GM19438 (cell line): ENCODE data around the gene MOK.
"Not testable (repeated sequence)": the region's sequence is repeated elsewhere in the genome, so short reads cannot be mapped to it uniquely, and the experiment has no call there.

Source experiments
- ATAC-seq: cut with Tn5 transposase; IDR thresholded peaks from one replicate; pipeline ENCODE4 v1.9.1; 2021; ENCODE audit warnings: low read depth; ENCODE audit not compliant: unreplicated experiment

MOK gene

GRCh38 chr14:102249981-102250380 is 55.0 kb downstream of the MOK start:
- no peak for ATAC-seq

DNA sequence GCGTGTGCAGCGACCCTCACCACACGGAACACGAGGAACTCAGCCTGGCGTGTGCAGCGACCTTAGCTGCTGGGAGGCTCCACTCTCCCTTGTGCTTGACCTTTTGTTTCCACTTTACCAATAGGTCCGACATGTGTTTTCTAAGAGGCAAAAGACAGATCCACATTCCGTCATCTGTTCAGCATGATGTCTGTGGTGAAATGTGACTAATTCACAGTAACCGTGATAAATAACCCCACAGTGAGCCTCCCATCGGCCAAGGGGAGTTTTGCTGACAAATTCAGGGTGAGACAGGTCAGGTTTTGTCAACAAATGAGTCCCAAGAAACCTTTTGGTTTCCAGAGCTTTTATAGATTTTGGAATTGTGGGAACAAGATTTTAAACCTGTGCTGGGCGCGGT is 55.9 kb downstream of the MOK start:
- no peak for ATAC-seq

DNA sequence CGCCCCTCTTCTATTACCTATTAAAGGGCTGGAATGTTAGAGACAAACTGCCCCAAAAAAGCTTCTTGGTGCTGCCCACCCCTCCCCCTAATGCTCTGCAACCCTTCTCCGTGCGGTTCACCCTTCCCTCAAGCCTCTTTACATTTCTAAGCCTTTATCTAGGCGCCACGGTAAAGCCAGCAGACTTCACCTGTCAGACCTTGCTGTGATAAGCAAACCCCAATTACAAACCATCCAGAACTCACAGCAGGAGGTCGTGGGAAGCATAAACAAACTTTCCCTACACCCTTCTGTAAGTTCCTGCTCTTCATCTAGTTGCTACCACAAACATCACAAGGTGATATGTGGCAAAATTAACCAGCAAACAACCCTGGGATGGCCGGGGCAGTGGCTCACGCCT is 56.8 kb downstream of the MOK start:
- ATAC-seq = no peak

GRCh38 chr14:102246071-102246470 is 58.9 kb downstream of the MOK start:
- no peak for ATAC-seq

- ATAC-seq = not testable (repeated sequence)
Measured at GRCh38 chr14:102243795-102244194, 61.2 kb downstream of the MOK start.

DNA sequence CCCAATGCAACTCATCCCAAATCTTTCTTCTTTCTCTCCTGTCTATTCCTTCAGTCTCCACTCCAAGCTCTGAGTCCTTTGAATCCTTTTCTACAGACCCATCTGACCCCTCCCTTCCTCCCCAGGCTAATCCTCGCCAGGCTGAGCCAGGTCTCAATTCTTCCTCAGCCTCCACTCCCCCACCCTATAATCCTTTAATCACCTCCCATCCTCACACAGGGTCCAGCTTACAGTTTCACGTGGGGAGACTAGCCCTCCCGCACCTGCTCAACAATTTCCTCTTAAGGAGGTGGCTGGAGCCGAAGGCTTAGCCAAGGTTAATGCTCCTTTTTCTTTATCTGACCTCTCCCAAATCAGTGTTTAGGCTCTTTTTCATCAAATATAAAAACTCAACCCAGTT is 63.8 kb downstream of the MOK start:
- no peak for ATAC-seq

GRCh38 chr14:102240481-102240880 is 64.5 kb downstream of the MOK start:
- ATAC-seq = not testable (repeated sequence)

DNA sequence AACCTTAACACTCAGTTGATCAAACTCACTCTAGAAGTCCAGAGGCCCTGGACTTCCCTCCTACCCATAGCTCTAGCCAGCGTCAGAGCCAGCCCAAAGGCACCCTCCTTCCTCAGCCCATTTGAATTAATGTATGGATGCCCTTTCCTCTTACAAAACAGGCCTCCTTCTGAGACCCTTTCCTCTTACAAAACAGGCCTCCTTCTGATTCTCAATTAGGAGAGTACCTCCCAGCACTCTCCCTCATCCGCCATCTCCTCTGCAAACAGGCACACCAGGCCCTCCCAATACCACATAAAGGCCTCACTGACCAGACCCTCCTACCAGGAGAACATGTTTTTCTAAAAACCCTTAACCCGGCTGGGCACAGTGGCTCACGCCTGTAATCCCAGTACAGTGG is 65.7 kb downstream of the MOK start:
- no peak for ATAC-seq

- ATAC-seq = no peak
Measured at GRCh38 chr14:102238766-102239165, 66.2 kb downstream of the MOK start.

DNA sequence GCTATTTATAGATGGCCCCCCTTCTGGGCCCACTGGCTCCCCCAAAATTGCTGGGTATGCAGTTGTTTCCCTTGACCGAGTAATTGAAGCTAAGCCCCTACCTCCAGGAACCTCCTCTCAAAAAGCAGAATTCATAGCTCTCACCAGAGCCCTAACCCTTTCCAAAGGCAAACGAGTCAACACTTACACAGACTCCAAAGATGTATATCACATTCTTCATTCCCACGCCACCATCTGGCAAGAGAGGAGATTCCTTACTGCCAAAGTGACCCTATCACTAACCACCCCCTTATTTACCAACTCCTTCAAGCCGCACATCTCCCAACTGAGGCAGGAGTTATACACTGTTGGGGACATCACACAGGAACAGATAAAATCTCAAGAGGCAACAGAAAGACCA is 66.8 kb downstream of the MOK start:
- no peak for ATAC-seq

GRCh38 chr14:102236026-102236425 is 68.9 kb downstream of the MOK start:
- no peak for ATAC-seq

- ATAC-seq = peak; percentile 91
Measured at GRCh38 chr14:102235275-102235897, 69.6 kb downstream of the MOK start.

DNA sequence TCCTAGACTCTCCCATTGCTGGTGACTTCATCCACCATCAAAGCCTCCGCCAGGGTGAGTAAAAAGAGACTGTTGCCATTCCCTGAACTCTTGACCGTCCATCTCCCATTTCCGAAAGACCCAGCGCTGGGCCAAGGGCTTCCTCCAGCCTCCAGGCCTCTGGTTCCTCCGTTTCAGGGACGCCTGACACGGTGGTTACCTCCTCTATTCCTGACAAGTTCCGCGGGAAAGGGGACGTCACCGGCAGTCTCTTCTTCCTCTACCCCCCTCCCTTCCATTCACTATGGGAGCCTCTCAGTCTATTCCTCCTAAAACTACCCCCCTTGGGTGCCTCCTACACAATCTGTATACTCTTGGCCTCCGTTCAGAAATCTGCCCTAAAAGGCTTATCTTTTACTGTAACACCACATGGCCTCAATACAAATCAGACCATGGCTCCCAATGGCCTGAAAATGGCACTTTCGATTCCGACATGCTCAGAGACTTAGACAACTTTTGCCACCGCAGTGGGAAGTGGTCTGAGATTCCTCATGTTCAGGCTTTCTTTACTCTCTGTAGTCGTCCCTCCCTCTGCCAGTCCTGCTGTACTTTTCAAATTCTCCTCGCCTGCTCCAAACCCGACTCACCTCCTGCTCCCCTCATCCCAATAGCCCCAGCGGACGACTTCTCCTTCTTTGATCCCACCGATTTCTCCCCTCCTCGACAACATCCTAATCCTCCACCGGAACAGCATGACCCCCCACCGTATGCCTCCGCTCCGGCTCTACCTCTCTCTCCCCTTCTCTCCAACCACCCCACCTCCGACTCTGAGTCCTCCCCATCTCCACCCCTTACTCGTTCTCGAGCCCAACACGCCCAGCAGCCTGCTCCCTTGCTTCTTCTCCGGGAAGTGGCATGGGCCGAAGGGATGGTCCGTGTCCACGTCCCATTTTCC is 70.4 kb downstream of the MOK start:
- peak; percentile 30 for ATAC-seq

DNA sequence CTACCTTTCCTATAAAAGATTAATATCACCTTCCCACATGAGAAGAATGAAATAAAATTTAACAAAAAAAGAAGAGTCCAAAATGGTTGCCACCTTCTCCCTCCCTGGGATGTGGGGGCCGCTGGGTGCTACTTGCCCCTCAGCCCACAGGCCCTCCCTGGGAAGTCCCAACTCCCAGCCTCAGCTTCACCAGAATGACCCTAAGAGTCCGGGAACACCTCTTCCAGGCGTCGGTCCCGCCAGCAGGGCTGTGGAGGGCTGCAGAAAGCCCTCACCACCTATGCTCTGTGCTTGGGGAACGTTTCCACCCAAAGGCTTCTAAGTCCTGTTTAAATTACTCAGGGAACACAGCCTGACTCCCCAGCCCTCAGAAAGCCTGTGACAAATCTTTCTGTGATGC is 71.9 kb downstream of the MOK start:
- no peak for ATAC-seq

- ATAC-seq = no peak
Measured at GRCh38 chr14:102232348-102232625, 72.7 kb downstream of the MOK start.

GRCh38 chr14:102231476-102232347 is 73.3 kb downstream of the MOK start:
- no peak for ATAC-seq

DNA sequence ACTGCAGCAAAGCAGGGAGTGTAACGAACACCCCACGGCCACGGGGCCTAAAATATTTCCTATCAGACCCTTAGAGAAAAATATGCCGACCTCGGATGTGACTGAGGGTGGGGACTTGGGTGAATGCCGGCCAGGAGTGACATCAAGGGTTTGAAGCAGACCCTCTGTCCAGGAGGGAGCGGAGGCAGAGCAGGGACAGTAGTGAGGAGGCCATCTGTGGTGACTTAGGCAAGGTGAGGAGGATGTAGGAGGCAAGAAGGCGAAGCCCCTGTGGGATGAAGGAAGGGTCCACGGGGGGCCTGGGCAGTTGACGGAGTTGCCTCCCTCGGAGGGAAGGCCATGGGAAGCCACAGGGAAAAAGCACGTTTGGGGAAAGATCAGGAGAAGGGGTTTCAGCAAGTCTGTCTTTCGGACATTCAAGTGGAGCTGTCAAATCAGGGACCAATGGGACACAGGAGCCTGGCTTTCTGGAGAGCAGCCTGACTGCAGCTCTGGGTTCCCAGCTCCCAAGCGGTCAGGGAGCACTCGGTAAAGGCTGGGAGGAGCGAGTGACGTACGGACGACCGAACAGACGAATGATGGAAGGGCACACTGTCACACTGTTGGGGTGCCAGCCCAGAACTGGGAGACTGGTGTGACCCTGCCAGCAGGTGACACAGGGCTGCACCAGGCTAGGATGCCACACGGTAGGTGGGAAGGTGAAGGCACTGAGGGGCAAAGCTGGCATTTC is 74.3 kb downstream of the MOK start:
- ATAC-seq = no peak

DNA sequence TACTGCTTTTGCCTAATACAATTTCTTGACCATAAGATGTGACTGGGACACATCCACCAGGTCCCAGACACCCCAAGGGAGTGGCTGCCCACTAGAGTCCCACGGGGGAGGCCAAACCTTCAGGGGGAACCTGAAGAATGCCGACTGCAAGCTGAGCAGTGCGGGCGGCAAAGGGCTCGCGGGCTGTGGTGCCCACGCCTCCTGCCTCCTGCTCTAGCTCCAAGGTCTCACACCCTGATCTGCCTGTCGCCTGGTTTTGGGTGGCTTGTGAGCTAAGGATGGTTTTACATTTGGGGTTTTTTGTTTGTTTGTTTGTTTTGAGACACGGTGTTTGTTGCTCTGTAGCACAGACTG is 75.2 kb downstream of the MOK start:
- no peak for ATAC-seq

DNA sequence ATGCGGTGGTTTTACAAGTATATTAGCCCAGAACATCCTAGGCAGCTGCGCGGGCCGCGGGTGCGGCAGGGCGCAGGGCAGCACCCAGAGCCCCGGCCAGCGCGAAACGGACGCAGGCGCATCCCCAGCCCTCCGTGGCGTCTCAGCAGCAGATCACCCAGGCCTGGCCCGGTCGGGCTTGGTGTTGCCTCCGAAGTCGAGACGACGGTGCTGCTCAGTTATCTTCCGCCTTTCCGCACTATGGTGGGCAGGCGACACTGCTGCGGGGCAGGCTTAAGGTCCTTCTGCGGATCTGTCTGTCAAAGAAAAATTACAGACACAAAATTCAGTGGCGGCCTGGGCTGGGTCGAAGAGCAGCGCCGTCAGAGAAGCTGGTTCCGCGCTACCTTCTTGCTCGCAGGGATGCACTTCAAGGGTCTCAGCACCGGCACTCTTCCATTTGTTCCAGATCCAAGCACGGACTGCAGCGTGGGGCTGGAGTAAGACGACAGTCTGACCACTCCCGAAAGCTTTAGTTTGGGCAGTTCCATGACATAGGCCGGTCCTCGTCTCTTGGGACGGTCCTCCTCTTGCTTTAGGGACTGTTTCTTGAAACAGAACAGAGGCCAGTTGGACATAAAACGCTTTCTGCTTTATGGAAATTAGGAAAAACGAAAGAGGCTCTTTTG is 75.8 kb downstream of the MOK start:
- ATAC-seq = no peak
